ENCODE data around the gene KIFC3.
"Not testable (repeated sequence)": the region's sequence is repeated elsewhere in the genome, so short reads cannot be mapped to it uniquely, and the experiment has no call there.

Gene KIFC3

DNA sequence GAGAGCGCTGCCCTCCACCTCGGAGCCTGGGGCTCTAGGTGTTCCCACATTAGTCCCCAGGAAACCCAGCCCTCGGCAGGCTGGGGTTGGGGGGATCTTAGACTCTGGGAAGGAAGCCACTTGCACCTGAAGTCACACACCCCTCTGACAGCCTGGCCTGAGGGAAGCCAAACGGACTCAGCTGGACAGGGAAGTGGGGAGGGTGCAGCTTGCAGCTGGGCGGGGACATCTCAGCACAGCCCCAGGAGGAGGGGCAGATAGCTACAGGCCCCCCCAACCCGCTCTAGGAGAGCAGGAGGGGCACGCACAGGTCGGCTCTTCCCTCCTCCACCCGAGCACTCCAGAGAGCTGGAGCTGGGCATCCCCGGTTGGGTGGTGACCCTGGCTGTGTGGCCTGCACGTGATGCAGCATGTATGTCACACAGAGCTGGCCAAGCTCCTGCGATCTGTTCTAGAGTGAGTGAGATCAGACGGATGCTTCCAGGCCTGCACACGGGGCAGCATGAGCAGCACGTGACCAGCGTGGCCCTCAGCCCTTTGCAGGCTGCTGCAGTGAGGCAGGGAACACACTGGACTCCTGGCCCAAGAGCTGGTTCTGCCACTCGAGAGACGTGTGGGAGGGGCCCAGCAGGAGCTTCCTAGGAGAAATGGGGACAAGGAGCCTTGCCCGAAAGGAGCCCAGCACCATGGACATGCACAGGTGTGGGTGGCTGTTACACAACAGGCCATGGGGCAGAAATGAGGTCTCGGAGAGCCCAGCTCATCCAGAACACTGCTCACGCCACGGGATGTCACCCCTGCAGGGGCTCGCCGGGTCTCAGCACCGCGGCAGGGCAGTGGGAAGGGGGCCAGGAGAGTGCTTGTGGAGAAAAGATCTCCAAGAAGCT is 15.4 kb downstream of the KIFC3 start:
- DNase-seq, result no peak

DNA sequence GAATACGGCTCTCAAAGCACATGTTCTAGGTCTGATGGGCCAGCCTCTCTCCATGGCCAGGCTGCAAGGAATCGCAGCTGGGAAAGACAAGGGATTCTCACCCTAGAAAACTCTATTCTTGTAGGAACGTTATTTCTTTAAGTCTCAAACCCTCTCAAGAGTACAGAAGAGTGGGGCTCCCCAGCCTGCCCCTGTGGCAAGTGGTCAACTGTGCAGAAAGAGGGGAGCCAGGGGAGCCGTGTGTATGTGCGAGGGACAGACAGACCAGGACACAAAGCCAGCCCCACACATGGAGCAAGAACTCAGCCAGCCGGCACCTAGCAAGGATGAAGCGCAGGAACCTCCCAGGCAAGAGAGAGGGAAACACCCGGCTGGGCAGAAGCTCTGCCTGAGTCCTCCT is 16.4 kb downstream of the KIFC3 start:
- no peak for DNase-seq

GRCh38 chr16:57785385-57785784 is 16.9 kb downstream of the KIFC3 start:
- DNase-seq, result no peak

DNA sequence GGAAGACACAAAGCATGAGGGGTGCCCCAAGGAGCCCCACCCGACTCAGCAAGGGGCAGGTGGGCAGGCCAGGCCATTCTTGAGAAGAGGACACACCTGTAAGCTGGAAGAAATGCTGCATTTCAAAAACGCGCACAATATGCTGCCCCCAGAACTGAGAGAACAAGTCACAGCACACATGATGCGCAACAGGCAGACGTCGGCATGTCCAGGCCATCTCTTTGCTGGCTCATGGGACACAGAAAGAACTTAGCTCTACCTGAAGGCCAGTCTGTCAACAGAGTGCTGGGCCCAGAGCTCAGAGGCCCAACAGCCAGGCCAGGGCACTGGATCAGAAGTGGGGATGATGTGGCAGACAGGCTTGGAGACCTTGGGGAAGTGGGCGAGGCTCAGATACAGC is 18.0 kb downstream of the KIFC3 start:
- DNase-seq, result no peak

- DNase-seq, result no peak
Measured at GRCh38 chr16:57783883-57784282, 18.4 kb downstream of the KIFC3 start.

DNA sequence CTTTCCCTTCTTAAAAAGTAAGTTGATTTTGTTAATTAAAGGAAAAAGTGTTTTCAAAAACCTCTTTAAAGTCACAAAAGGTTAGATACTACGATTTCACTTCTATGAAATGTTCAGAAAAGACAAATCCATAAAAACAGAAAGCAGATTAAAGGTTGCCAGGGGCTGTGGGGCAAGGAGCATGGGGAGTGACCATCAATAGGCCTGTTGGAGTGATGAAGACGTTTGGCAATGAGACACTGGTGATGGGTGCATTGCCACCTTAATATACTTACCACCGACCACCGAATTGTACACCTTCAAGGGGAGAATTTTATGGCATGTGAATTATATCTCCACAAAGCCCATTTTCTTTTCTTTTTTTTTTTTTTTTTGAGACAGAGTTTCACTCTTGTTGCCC is 19.2 kb downstream of the KIFC3 start:
- DNase-seq, result no peak

GRCh38 chr16:57782607-57783055 is 19.7 kb downstream of the KIFC3 start:
- not testable (repeated sequence) for DNase-seq

GRCh38 chr16:57781741-57782606 is 20.3 kb downstream of the KIFC3 start:
- DNase-seq, result no peak

DNA sequence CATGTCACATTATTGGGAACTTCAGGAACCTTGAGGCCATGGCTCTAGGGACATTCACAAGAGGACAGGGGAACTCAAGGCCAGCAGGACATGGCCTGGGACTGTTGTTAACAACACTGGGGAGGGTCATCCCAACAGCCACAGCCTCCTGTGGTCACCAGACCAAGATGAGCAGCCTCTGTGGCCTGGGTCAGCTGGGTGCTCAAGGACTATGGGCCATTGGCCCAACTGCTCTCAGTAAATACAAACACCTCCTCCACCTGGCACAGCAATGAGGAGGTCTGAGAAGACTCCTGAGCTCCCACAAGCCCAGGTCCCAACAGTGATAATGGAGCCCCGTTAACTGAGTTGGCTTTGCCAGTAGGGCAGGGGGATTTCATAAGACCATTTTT is 20.9 kb downstream of the KIFC3 start:
- DNase-seq, result no peak

- DNase-seq, result not testable (repeated sequence)
Measured at GRCh38 chr16:57779836-57780235, 22.5 kb downstream of the KIFC3 start.

- no peak for DNase-seq
Measured at GRCh38 chr16:57778658-57779057, 23.6 kb downstream of the KIFC3 start.

- DNase-seq, result peak; percentile 50
Measured at GRCh38 chr16:57775661-57776469, 26.4 kb downstream of the KIFC3 start.

GRCh38 chr16:57774705-57775285 is 27.5 kb downstream of the KIFC3 start:
- DNase-seq, result no peak

DNA sequence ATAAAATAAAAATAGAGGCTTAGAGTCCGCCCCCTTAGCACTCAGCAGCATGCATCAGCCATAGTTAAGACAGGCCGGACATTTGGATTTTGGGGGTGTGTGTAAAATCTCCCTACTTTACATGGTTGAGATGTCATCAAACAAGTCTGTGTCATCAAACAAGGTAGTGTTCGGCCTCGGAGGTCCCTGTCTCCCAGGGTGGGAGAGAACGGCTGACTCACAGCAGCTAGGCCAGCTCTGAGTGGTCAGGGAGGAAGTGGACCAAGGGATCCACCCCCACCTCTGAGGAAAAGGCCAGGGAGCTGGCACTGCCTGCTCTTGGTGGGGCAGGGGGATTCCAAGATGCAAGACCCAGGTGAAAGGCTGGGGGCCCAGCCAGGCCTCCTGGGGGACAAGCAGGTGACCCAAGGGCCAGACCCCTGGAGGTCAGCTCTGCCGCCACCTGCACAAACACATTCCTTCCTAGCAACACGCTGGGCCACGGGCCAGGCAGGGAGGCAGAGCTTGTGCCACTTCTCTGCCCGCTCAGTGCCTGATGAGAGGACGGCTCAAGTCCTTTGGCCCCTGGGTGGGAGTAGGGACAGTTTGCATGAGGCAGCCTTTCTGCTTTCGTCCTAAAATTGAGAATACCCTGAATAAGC is 28.5 kb downstream of the KIFC3 start:
- peak; percentile 33 for DNase-seq

DNA sequence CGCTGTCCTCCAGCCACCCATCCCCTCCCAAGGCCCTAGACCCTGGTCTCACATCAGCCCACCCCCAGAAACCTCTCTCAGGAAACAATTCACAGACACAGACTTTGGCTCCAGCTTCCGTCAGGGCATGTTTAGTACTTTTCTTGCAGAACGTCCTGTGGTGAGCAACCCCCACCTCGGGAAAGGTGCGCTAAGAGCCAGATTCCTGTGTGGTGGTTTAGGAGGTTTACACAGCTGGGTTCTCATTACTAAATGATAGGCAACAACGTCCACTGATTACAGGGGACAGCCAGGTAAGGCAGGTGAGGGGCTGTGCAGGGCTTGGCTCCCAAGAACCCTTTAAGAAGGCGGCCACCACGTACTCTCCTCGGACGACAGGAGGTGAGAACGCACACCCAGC is 29.3 kb downstream of the KIFC3 start:
- no peak for DNase-seq

- DNase-seq, result no peak
Measured at GRCh38 chr16:57771141-57771785, 31.0 kb downstream of the KIFC3 start.

DNA sequence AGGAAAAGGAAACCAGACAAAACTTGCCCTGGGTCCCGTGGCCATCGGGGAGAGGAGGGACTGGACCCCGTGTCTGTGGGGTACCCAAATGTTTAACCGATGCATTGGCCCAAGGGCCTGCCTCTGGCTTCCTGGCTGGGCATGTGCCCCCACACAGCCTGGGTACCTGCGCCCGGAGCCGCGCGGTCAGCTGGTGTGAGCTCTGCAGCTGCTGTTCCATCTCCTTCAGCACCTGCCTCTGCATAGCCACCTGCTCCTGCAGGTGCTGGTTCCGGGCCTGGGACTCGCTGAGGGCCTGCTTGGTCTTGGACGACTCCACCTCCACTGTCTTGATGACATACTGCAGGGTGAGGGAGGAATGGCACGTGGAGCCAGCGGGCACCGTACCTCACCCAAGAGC is 31.9 kb downstream of the KIFC3 start:
- DNase-seq, result no peak

DNA sequence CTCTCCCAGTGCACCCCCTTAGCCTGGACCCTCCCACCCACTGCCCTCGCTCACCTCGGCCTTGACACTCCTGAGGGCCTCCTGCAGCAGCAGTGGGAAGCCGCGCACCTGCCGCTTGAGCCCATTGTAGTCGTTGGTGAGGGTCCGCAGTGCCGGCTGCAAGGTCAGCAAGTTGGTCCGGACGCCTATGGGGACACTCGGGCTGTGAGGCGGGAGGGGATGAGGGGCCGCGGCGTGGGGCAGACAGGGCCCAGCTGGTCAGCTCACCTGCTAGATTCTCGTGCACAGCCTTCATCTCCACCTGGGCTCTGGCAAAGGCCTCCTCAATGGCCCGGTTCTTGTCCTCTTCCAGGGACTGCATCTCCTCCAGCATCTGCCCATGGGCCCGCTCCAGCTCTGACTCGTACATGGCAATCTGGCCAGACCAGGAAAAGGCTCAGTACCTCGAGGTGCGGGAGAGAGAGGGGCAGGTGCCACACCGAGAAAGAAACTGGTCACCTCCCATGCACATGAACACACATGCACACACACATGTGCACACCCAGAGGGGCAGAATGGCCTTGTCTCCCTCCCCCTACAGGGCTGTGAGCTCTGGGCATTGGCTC is 32.6 kb downstream of the KIFC3 start:
- DNase-seq, result no peak

- no peak for DNase-seq
Measured at GRCh38 chr16:57766714-57767348, 35.5 kb downstream of the KIFC3 start.

DNA sequence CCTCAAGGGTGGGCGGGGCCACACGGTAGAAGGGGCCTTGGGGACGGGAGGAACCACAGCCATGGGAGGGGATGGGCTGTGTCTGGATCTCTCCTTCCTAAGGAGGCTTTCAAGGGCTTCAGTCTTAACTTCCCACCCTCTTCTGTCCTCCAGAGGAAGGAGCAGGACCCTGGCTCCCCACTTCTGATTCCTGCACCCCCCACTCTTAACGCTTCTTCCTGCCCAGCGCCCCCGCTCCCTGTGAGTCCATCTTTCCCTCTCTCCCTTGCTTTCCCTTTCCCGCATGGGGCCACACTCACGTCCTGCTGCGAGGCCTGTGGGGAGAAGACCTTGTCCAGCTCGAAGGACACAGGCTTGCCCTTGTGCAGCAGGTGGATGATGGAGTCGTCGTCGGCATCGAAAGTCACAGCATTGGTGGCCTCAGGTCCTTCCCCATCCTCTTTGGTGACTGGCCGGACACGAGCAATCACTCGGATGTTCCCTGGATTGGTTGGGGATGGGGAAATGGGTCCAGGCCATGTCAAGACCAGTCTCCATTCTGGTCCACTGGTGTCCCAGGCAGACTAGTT is 37.0 kb downstream of the KIFC3 start:
- no peak for DNase-seq
